Gastroesophageal sphincter (tissue), 3 donors: ENCODE measurements around the gene DUSP23.

ENCODE experiments used
- POLR2A ChIP-seq, 2 donors: fragments of 450-650 bp; IDR thresholded peaks; one replicate each; pipeline ENCODE4 v1.6.1; 2017; ENCODE audit warnings: antibody characterized with exemption in 2 of 2, mild to moderate bottlenecking in 2 of 2, moderate library complexity in 1 of 2
- TF ChIP-seq, protein P1 (sequence below), 4 experiments: fragments of 200-600 bp in 2 of 4; fragments of 450-650 bp in 2 of 4; sonication (generic) in 1 of 4; IDR thresholded peaks; one replicate each; pipeline ENCODE4 v1.5.1; 2017 to 2019; ENCODE audit warnings: antibody characterized with exemption in 4 of 4, mild to moderate bottlenecking in 2 of 4, moderate library complexity in 2 of 4

DNA sequence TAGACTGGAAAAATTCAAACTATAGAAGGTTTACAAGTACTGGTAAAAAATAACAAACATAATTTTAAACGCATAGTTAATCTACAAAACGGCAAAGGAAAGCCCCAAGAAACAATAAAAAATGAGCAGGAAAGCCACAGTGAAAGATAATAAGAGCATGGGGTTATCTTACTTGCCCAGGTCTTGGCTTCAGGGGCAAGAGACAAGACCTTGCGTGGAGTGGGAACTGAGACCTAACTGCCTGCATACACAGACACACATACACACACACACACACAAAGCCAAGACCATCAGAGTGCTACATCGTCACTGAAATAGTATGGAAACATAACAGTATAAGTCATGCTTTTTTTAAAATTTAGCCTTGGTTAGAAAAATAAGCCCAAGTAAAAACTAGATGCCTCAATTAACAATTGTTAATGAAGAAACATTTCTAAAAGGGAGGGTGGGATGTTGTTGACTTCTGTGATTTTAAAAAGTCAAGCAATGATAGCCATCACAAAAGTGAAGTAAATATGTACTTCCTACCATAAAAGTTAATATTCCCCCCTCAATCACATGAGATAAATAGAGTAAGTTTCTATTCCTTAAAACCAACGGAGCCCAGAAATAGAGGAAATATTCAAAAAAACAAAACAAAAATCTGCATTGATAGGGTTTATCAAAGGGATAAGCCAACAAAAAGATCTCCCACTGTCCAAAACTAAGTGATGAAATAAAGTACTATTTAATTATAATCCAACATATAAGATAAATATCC is 36.9 kb upstream of the DUSP23 start:
- TF ChIP-seq, protein P1, sequence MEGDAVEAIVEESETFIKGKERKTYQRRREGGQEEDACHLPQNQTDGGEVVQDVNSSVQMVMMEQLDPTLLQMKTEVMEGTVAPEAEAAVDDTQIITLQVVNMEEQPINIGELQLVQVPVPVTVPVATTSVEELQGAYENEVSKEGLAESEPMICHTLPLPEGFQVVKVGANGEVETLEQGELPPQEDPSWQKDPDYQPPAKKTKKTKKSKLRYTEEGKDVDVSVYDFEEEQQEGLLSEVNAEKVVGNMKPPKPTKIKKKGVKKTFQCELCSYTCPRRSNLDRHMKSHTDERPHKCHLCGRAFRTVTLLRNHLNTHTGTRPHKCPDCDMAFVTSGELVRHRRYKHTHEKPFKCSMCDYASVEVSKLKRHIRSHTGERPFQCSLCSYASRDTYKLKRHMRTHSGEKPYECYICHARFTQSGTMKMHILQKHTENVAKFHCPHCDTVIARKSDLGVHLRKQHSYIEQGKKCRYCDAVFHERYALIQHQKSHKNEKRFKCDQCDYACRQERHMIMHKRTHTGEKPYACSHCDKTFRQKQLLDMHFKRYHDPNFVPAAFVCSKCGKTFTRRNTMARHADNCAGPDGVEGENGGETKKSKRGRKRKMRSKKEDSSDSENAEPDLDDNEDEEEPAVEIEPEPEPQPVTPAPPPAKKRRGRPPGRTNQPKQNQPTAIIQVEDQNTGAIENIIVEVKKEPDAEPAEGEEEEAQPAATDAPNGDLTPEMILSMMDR (IDR thresholded peaks at IDR 0.05): no peak
- no peak for TF ChIP-seq POLR2A (IDR thresholded peaks at IDR 0.05)
